Occipital lobe (tissue), 3 donors: Measurements from ENCODE around the gene PLAC8L1. TPM values are rescaled to one million over a fixed set of nuclear protein-coding genes. Genes with fewer than 3 reads are reported as not detected.

ENCODE experiments used
- DNase-seq: peaks from one replicate; lab custom pipeline; 2025; lab: John Stamatoyannopoulos, UW
- small RNA-seq: library from RNA; depleted of rRNA; stranded (forward); fragments of <200 nt; gene quantifications from one replicate; pipeline ENCODE3, GENCODE V24; 2014
- total RNA-seq: library from RNA; depleted of rRNA; stranded (reverse); fragments of >200 nt; gene quantifications from one replicate; pipeline ENCODE4 v1.2.3, GENCODE V29; 2014

Gene PLAC8L1
- total RNA-seq, 1 donor from 2014 or later: not detected

GRCh38 chr5:146043722-146044121, 61.7 kb downstream of the PLAC8L1 start:
- no peak for DNase-seq

GRCh38 chr5:146042628-146043279, 62.6 kb downstream of the PLAC8L1 start:
- no peak for DNase-seq

GRCh38 chr5:146041180-146041789, 64.1 kb downstream of the PLAC8L1 start:
- DNase-seq: no peak

GRCh38 chr5:146040527-146040926, 64.8 kb downstream of the PLAC8L1 start:
- DNase-seq: no peak

GRCh38 chr5:146039420-146039819, 66.0 kb downstream of the PLAC8L1 start:
- DNase-seq: no peak

- no peak for DNase-seq
Observed at GRCh38 chr5:146034605-146035004, 70.8 kb downstream of the PLAC8L1 start.

Small RNA genes within 50 kb of the gene (small RNA-seq; reads per million reads assigned to genes)
- not detected for gene AC091959.1

Other genes starting within 250 kb of the PLAC8L1 start
- gene GRXCR2, start 232.6 kb downstream of the PLAC8L1 start, total RNA-seq: not detected
- 0.31 TPM for gene SH3RF2, start 169.0 kb downstream of the PLAC8L1 start, total RNA-seq
- 151 TPM for gene LARS1, start 77.1 kb upstream of the PLAC8L1 start, total RNA-seq
- 39.9 TPM for gene RBM27, start 98.0 kb upstream of the PLAC8L1 start, total RNA-seq
- not detected for gene POU4F3, start 233.3 kb upstream of the PLAC8L1 start, total RNA-seq